HG03097 (cell line): ENCODE measurements around the gene ARHGAP26.

Experiments
- ATAC-seq: cut with Tn5 transposase; IDR thresholded peaks from one replicate; pipeline ENCODE4 v1.9.1; 2021; ENCODE audit not compliant: unreplicated experiment, low FRiP score

The ARHGAP26 gene

DNA sequence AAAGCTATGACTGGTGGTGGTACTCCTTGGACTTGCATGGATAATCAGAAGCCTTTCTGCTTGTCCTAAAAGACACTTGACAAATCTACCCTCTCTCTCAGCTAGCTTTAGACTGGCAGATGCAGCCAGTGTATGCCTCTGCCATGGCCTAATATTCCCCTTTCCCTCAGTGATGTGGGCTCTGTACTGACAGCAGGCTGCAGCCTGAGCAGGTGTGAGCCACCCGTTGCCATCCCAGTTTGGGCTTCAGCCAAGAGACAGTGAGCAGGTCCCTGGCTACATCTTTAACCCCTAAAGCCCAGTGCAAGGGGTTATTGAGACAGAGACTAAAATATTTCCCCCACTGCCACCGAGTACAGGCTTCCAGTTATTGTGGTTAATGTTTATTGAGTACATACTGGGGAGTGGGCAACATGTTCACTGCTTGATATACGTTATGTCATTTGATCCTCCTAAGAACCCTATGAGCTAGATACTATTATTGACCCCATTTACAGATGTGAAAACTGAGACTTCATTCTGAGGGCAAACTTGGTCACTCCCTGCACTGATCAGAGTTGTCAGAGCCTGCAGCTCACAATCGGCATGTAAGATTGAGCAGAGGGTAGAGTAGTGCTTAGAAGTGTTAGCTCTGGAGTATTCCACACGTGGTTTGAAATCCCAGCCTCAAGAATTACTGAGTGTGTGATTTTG is 254.2 kb downstream of the ARHGAP26 start:
- ATAC-seq, result no peak

DNA sequence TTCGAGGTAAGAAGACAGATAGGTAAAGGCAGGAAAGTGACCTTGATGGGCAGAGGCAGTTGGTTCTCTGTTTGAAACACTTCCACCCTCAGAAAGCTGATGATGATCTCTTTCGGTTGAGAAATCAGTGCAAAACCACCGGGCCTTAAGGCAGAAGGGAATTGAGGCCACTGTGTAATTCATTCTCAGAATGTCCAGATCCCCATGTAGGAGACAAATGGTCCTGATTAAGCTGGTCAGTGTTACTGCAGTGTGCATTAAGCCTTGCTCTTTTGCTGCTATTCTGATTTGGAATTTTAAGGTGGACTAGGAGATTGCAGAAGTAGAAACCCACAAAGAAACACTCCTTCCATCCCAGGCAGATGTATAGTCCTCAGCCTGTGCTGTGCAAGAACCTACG is 255.2 kb downstream of the ARHGAP26 start:
- no peak for ATAC-seq

DNA sequence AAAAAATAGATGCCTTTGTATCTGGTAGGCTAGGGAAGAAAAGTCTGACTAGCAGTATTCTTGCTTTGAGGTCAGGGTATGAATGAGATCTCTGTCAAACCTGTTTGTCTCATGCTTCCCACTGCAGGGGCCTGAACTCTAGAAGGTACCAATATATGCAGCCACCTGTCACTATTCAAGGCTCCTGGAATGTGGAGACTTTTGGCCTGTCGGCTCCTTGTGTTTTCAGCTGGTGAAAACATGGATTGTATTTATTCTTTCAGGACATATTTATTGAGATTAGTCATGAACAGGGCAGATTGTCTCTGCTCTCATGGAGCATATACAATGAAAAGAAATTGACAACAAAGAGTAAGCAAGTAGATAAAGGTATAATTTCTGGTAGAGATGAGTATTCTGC is 255.8 kb downstream of the ARHGAP26 start:
- ATAC-seq, result no peak

DNA sequence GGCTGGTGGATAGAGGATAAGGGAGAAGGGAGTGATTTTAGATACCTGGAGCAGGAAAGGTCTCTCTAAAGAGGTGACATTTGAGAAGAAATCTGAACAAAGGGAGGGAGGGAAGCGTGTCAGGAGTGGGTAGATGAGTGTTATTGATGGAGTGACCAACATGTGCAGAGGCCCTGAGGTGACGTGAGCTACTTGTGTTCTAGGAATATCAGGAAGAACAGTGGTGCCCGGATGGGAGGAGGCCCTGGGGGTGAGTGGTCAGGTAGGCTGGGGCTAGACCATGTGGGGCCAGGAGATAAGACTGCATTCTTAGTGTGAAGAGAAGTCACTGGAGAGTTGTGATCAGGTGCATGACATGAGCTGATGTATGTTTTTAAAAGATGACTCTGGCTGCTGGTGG is 256.2 kb downstream of the ARHGAP26 start:
- ATAC-seq, result no peak

DNA sequence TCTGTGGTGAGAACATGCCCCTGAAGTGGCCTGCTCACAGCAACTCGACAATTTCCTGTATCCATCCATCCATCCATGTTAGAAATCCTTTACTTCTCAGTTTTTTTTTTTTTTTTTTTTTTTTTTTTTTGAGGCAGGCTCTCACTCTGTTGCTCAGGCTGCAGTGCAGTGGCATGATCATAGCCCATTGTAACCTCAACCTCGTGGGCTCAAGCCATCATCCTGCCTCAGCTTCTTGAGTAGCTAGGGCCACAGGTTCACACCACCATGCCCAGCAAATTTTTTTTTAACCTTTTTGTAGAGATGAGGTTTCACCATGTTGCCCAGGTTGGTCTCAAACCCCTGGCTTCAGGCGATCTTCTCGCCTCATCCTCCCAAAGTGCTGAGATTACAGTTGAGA is 259.1 kb downstream of the ARHGAP26 start:
- ATAC-seq, result no peak

DNA sequence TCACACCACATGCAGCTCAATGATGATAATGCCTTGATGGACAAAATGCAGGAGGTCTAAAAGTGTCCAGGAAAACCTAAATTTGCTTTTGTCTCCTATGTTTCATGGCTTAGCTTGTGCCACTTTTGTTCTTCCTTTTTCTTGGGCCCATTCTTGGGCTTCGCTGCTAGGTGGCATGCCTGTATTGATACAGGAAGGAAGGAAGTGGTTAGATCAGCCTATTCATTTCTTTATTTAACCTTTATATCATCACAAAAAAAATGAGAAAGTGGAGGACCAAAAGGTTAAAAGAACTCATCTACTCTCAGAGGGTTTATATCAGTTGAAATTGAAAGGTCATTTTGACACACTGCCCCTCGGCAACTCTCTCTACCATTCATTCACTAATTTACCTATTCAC is 260.2 kb downstream of the ARHGAP26 start:
- no peak for ATAC-seq

DNA sequence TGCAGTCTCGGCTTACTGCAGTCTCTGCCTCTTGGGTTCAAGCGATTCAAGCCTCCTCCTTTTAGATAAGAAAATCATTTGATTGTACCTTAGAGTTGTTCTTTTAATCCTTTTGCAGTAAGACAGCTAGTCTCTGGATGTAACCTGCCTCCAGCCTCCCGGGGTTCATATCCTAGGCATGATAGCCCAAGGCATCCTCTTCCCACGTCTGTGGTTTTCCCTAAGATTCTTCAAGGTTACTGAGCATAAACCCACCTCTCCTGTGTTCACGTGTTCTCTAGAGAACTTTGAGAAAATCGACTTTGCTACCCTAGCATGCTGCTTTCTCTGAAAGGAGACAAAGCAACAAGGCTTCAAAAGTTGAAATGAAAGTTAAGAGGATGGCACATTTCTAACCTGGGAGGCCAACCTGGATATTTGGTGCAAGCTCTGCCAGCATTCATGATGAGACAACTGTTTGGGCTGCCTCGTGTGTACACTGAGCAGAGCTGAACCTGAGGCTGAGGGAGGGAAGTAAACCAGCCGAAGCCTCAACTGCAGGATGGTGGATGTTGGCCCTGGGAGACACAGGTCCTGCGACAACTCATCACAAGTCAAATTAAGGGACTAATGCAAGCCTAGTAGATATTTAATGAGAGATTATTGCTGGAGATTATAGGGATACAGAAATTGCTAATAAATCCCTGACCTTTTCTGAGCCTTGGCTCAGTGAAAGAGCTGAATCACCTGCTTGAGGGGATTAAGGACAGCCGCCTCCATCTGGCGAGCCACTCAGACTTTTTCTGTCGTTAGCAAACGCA is 261.8 kb downstream of the ARHGAP26 start:
- ATAC-seq, result no peak

DNA sequence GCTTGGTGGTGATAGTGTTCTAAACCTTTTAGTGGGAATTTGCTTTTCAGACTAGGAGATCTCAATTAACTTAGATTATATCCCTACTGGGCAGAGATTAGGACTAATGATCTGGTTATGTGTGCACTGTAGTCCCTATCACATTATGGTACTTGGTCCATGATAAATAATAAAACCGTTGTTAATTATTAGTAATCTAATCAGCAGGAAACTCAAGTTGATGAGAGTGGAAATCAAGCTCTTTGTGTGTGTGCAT is 262.3 kb downstream of the ARHGAP26 start:
- ATAC-seq, result no peak

DNA sequence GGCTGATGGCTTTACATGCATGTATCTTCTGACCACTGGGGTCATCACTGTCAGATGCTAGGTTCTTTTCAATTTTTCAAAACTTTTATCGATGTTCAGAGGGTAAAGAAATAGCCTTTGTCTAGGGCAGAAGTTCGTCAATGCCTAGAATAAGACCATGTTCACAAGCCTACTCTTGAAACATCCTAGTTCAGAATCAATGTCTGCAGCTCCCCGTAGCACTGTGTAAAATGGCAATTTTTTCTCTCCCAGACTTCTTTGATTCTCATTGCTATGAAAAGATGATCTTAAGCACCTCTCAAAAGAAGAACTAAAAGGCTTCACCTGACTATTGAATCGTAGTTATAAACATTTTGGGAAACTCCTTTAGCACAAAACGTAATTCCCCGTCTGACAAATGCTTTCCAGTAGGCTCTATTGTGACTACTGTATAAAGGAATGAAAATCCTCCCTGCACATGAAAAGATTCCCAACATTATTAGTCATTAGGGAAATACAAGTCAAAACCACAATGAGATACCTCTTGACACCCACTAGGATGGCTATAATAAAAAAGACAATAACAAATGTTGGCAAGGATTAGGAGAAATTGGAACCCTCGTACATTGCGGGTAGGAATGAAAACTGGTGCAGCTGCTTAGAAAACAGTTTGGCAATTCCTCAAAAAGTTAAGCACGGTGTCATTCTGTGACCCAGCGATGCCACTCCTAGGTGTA is 263.5 kb downstream of the ARHGAP26 start:
- ATAC-seq, result no peak

DNA sequence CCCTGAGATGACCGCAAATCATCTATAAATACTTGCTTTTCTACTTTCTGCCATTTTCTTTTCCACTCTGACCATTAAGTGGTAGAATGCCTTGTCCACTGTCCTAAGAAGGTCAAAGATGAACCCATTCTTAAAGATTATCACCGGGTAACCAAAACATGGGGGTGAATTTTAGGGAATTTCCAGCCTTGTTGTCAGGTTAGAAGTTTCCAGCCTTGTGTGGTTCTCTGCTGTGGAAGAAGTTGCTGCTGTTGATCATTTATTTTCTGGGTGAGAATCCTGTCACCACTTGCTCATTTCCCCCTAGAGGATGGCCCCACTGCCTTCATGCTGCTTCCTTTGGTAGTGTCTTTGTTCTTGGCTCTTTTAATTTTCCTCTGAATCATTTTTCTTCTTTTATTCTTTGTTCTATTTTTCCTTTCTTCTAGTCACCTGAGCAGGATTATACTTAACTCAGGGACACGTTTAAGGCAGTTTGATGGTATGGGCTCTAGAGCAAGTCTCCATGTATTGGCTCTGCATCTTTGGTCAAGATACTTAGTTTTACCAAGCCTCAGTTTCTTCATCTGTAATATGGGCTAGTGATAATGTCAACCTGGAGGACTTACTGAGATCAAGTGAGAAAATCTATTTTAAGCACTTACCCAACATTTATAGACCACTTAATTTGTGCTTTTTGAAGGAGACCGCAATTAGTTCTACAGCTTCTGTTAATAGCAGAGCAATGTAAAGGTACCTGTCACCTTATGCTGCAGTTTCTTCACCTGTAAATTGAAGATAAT is 266.2 kb downstream of the ARHGAP26 start:
- ATAC-seq, result no peak

DNA sequence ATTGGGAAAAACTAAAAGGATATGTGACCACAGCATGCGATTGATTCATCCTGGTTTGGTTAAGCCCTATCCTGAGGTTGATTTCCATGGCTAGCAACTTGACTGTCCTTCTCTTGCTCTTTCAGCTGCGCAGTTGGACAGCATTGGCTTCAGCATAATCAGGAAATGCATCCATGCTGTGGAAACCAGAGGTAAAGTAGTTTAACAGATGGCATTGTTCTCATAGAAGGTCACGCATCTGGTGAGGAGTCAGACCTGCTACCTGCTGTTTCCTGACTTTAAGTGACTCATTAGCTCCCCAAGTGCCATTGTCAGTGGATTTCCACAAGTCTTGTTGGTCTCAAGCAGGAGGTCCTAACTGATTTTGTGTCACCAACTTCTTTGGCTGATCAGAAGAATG is 266.9 kb downstream of the ARHGAP26 start:
- no peak for ATAC-seq

DNA sequence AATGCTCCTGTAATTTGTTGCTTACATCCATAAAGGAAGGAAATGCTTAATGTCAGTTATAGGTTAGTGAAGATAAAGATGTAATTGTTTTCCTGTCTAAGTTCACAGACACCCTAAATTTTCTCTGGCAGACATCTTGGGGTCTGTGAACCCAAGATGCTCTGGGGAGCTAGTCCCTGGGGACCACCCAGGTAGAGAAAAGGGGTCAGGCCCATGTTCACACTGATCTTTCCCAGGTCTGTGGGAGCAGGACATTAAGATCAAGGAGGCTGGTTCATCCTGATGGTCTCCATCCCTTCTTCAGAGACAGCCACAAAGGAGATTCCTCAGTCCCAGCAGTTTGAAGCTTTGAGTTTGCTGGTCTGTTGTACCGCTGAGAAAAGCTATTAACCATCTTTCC is 267.5 kb downstream of the ARHGAP26 start:
- no peak for ATAC-seq

DNA sequence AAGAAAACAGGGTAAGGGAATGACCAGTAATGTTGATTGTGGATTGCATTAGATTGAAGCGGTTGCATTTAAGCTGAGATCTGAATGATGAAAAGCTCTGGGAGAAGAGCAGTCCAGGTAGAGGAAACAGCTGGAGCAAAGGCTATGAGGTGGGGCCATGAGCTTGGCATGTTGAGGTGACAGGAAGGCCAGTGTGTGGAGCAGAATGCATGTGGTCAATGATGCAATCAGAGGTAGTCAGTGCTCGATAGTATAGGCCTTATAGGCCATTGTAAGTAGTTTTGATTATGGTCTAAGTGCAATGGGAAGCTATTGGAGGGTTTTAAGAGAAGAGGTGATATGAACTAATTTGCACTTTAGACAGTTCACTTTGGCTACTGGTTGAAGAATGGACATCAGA is 270.4 kb downstream of the ARHGAP26 start:
- no peak for ATAC-seq

DNA sequence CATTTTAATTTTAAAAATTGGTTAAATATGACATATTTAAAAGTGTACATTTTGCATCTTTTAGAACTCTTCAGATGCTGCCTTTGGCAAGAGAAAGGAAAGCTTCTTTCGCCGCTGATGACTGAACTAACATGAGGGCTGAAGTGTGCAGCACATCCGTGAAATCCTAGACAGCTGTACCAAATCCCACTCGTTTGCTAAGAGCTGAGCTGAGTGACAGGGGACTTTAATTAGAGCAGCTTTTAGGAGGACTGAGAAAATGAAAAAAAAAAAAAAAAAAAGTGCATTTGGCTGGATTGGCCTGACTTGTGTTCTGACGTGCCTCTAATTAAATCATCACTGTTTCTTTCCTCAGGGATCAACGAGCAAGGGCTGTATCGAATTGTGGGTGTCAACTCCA is 271.3 kb downstream of the ARHGAP26 start:
- ATAC-seq, result no peak

DNA sequence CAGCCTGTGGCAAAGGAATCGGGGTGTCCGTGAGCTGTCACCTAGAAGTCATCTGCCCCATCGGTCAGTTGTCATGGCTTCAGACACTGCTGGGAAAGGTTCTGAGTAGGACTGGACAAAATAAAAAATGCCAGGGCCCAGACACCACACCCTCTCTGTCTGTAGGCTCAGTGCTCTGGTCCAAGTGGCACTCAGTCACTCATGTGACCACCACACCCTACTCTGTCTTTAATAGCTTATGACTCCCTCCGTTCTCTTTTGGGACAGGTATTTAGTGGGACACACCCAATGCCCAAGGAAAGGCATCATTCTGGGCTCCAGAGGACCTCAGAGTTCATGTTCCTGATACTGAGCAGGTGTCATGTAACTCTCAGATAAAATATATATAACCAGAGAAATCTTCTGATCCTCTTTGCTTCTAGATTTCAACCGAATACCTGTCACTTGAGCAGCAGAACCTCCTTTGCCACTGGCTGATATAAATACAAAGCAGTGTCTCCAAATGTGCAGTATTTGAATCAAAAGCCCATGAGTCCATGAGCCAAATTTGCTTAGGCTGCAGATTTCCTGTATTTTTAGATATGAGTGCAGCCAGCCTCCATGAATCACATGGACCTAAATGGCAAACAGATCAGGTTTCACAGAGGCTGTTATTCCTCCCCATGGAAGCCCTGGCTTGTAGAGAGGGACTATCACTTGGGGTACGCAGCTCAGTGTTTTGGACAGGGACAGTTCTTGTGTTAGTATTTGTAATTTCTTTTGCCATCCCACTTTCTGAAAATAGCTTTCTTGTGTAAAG is 272.0 kb downstream of the ARHGAP26 start:
- ATAC-seq, result no peak

DNA sequence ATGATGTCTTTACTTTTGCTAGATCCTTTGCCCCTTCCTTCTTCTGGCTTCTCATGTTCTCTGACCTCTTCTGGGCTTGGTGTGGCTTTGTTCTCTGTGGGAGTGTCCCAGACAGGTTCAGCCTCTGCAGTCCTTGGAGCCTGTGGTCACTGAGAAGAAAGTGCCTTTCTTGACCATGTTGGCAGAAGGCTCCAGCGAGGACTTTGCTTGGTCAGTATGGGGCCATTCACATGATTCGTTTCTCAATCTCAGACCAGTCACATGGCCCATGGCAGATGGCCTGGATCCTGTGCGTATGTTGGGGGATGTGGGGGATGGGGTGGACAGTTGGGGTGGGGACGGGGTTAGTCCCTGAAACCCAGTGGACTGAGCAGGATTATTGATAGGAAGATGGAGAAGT is 274.1 kb downstream of the ARHGAP26 start:
- ATAC-seq, result no peak

DNA sequence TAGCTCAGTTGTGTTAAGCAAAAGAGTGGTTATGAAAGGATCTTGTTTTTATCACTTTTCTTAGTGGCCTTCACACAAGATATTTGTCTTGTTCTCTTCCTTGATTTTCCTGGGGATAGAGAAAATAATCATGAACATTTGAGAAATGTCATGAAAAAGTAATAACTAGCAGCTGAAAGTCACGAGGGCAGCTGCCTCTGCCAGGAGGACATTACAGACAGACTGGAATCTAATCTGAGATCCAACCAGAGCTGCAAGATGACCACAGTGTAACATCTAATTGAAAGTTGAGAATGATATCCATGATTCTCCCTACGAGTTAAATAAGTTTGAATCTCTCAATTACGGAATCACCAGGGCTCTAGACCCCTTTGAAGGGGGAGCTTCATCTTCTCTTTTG is 274.9 kb downstream of the ARHGAP26 start:
- no peak for ATAC-seq

DNA sequence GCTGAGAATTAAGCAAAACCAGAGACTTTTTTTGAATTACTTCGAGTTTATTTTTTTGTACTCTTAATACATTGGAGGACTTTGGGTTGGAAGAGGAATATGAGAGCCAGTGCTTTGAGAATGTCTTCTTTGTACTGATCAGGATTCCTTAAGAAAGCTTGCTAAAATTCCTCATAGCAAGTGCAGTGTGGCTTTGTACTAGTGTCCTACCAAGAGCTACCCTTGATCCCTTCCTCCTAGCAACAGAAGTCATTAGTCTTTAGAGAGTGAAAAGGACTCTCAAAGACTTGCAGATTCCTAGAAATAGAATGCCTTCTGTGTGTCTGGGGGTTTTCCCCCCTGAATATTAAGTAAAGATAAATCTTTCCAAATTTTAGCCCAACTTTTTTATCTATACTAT is 276.1 kb downstream of the ARHGAP26 start:
- no peak for ATAC-seq

DNA sequence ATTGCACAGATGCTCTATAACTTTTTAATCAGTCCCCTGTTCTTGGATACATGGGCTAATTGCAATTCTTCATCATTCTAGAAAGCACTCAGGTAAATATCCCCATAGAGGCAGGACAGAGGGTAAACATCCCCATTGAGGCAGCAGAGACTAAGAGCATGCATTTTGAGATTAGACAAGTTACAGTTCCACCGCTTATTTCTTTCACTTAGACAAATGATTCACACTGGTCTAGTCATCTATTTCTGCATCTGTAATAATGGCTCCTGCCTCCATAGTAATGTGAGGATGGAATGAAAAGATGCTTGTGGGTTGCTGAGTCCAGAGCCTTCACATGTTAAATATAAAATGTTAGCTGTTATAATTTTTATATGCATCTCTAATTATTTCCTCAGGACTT is 276.9 kb downstream of the ARHGAP26 start:
- no peak for ATAC-seq

DNA sequence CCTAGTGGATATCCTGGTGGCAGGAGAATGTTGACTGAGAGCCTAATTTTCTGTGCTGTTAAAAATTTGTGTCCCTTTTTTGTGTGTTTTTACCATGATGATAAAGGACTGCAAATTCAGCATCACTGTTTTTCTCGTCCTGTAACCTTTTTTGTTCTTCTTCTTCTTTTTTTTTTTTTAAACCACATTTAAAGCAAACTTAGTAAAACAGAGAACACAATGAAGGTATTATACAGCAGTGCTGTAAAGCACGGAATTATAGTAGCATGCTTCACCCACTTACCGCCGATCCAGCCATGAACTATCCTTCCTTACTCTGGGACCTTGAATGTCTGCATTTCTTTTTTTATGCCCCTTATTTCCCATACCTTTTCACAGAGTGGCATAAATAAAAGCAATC is 280.0 kb downstream of the ARHGAP26 start:
- no peak for ATAC-seq
